ENCODE results near the gene SLC8A1.

The SLC8A1 gene

DNA sequence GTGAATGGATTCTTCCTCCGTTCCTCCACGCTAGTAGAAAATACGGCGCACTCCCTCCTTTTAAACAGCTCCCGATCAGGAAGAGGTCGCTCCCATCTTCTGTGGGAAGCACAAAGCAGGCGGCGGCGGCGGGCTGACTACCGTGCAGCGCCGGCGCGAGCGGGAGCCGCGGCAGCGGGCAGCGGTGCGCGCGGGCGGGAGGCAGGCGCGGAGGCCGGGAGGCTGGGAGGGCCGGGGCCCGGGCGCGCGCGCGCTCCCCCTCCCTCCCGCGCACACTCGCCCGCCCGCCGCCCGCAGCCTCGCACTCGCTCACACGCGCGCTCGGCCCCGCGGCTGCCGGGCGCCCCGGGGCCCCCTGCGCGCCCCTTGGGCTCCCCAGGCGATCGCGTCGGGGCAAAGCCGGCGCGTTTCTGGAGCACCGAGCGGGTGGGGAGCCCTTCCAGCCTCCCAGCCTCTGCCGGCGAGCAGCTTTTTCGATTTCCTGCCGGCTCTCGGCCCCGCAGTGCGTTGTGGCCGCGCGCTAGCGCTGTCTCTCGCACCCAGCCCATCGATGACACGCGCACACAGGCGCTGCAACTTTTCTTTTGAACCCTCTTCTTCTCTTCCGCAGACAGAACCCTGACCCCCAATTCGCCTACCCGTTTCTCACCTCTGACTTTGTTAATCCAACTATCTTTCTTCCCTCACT, at the start of gene SLC8A1:
Gene SLC8A1, minus strand, starts transcription at position 173 of the 688 bp plus-strand sequence.
- DNase-seq (ENCODE audit: low read depth) = peak; percentile 42

GRCh38 chr2:40499437-40499836, 47.5 kb upstream of the SLC8A1 start:
- DNase-seq (ENCODE audit: low read depth) = no peak

- DNase-seq (ENCODE audit: low read depth) = no peak
Observed at GRCh38 chr2:40497251-40497859, 45.5 kb upstream of the SLC8A1 start.

DNA sequence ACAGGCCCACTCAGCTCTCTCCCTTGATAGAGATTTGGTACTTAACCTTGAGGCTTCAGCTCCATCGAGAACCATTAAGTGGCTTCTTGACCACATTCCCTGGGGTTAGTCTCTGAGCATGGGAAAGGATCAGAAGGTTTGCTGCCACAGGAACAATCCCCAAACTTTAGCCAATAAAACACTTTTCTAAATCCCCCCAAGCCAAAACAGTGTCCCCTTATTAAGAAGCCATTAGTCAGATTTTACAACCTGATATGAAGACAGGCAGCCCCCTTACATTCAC, 37.7 kb upstream of the SLC8A1 start:
- no peak for DNase-seq (ENCODE audit: low read depth)

GRCh38 chr2:40488927-40489677, 37.2 kb upstream of the SLC8A1 start:
- peak; percentile 8 for DNase-seq (ENCODE audit: low read depth)

GRCh38 chr2:40488101-40488601, 36.3 kb upstream of the SLC8A1 start:
- DNase-seq (ENCODE audit: low read depth) = peak; percentile 56

- DNase-seq (ENCODE audit: low read depth) = no peak
Observed at GRCh38 chr2:40487602-40488001, 35.7 kb upstream of the SLC8A1 start.

- DNase-seq (ENCODE audit: low read depth) = no peak
Observed at GRCh38 chr2:40485854-40486253, 34.0 kb upstream of the SLC8A1 start.

GRCh38 chr2:40485318-40485717, 33.4 kb upstream of the SLC8A1 start:
- DNase-seq (ENCODE audit: low read depth) = no peak

DNA sequence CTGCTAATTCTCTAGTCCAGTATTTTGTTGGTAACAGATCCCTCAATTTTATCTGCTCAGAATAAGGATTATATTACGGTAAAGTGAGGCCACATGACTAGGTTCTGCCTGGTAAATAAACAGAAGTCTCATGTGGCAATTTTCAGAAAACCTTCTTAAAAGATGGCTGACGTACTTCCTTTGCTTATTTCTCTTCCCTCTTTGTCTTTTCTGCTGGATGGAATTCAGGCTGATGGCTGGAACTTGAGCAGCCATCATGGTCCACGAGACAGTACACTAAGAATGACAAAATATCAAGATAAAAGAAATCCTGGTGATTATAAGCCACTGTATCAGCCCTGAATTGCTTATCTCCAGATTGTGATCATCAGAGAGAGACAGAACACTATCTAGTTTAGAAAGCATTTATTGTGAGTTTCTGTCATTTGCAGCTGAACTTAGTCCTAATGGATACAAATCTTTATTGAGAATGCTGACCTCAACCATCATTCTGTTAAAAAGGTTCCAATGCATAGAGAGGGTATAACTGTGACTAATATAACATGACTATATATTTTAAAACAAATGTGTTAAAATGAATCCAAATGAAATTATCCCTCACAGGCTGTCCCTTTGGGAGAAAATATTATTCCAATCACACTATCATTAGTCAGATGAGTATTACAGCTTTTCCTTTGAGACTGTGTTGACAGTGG, 31.8 kb upstream of the SLC8A1 start:
- no peak for DNase-seq (ENCODE audit: low read depth)

DNA sequence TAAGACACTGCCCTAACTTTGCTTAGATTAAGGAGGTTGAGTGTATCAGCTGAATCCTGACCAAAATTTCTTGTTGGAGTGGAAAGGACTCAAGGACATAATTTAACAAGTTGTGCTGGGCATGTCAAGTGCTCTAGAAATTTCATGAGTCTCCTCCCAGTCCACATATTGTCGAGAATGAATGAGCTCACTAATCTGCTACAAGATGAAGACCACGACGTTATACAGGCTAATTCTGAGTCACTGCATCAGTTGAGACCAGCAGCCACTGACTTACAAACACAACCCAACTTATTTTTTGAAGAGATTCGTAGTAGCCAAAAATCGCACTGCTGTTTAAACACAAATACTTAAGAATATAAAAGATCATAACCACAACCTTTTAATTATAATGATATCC, 28.7 kb upstream of the SLC8A1 start:
- DNase-seq (ENCODE audit: low read depth) = no peak

GRCh38 chr2:40480073-40480472, 28.2 kb upstream of the SLC8A1 start:
- no peak for DNase-seq (ENCODE audit: low read depth)

GRCh38 chr2:40477361-40477760, 25.5 kb upstream of the SLC8A1 start:
- DNase-seq (ENCODE audit: low read depth) = no peak

- no peak for DNase-seq (ENCODE audit: low read depth)
Observed at GRCh38 chr2:40476436-40476835, 24.5 kb upstream of the SLC8A1 start.

- DNase-seq (ENCODE audit: low read depth) = no peak
Observed at GRCh38 chr2:40474306-40474705, 22.4 kb upstream of the SLC8A1 start.

- DNase-seq (ENCODE audit: low read depth) = no peak
Observed at GRCh38 chr2:40471866-40472265, 20.0 kb upstream of the SLC8A1 start.

GRCh38 chr2:40470822-40471813, 19.2 kb upstream of the SLC8A1 start:
- no peak for DNase-seq (ENCODE audit: low read depth)

DNA sequence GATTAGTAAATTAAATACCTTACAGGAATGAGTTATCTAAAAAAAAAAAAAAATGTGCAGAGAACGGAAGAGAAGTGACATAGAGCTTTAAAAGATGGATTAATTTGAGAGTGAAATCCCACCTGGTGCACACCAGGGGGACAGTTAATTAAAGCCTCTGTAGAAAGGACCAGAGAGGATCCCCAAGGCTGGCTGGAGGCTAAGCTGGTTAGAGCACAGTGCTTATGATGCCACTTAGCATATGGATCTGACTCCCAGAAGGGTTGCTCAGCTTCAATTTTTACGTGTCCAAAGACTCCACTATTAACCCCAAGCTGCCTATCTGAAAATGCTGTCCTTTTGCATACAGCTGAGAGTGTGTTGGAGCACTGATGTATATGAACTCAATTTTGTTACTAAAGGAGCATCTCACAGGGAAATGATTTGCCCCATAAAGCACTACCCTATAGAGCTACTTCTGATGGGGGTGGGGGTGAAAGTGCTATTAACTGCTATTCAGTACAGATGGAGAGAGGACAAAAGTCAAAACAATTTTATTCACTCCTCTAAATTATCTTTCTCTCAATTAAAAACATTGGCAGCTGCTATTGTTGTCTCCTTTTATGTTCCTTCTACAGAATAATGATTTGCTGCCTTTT, 15.2 kb upstream of the SLC8A1 start:
- DNase-seq (ENCODE audit: low read depth) = no peak

GRCh38 chr2:40466332-40466906, 14.5 kb upstream of the SLC8A1 start:
- DNase-seq (ENCODE audit: low read depth) = no peak

- no peak for DNase-seq (ENCODE audit: low read depth)
Observed at GRCh38 chr2:40463112-40463511, 11.2 kb upstream of the SLC8A1 start.
